ENCODE data around the gene ANO4.

DNA sequence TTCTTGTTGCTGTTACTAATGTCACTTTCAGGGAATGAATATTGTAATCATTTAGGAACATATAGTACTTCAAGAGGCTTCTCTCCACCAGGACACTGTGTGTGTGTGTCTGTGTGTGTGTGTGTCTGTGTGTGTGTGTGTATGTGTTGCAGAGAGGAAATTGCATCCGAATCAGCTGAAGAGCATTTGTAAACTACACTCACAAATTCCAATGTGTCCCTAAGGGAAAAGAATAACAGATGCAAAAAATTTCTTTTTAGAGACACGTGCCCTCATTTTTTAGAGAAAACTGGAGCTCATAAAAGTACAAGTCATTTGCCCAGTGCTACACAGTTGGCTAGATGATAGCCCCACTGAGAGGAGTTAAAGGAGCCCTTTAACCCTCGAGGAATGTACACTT is 168.8 kb downstream of the ANO4 start:
- TF ChIP-seq, protein P1, sequence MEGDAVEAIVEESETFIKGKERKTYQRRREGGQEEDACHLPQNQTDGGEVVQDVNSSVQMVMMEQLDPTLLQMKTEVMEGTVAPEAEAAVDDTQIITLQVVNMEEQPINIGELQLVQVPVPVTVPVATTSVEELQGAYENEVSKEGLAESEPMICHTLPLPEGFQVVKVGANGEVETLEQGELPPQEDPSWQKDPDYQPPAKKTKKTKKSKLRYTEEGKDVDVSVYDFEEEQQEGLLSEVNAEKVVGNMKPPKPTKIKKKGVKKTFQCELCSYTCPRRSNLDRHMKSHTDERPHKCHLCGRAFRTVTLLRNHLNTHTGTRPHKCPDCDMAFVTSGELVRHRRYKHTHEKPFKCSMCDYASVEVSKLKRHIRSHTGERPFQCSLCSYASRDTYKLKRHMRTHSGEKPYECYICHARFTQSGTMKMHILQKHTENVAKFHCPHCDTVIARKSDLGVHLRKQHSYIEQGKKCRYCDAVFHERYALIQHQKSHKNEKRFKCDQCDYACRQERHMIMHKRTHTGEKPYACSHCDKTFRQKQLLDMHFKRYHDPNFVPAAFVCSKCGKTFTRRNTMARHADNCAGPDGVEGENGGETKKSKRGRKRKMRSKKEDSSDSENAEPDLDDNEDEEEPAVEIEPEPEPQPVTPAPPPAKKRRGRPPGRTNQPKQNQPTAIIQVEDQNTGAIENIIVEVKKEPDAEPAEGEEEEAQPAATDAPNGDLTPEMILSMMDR (IDR thresholded peaks at IDR 0.05), result no peak
- TF ChIP-seq EZH2 (IDR thresholded peaks at IDR 0.05; ENCODE audit: borderline replicate concordance, insufficient read depth, low read depth, low read length, poor library complexity, severe bottlenecking), result no peak

All from B cell (primary cell).